ENCODE data around the gene CEP85L. TPM values are rescaled to one million over a fixed set of nuclear protein-coding genes. Genes with fewer than 3 reads are reported as not detected.

CEP85L gene
- total and polyA plus RNA-seq, 2 of the 4 experiments (the other 2 are of a cell fraction), result 2.3 to 25.6 TPM

- Histone ChIP-seq H3K56ac (ENCODE audit: extremely low read depth, insufficient read depth, low read length) (no peak overlapping the region; the same call in none of the 2 replicates), H3K4me3 (ENCODE audit: insufficient read depth, low read depth, low read length) (peak overlapping the region; percentile 98), H2AFZ (replicated peaks; ENCODE audit: low read length, poor library complexity) (peak overlapping the region; percentile 97), H3K36me3 (ENCODE audit: control insufficient read depth, insufficient read depth, low read length) (no peaks in the 10 kb centered on the region), H4K8ac (ENCODE audit: low read depth in 2 of 2, low read length in 2 of 2) (peak overlapping the region; percentile 69 to 88), H3K18ac (ENCODE audit: low read depth, low read length) (no peak overlapping the region; the same call in 1 of the 2 replicates), H4K20me1 (ENCODE audit: insufficient read depth, low read length) (no peaks in the 10 kb centered on the region), H3K9ac (ENCODE audit: low read depth, low read length) (peak overlapping the region; percentile 83; the same call in 1 of the 2 replicates), H3K9me3 (ENCODE audit: control insufficient read depth, insufficient read depth, low read length) (no peaks in the 10 kb centered on the region), H3K4me2 (ENCODE audit: low read depth, low read length) (peak overlapping the region; percentile 77), H3K27ac (ENCODE audit: insufficient read depth, low read length) (no peak overlapping the region), H2BK5ac (ENCODE audit: low read depth, low read length, poor library complexity, severe bottlenecking) (no peak overlapping the region), H3K4ac (ENCODE audit: low read depth, low read length) (peak overlapping the region; percentile 83), H3K79me1 (ENCODE audit: low read depth in 1 of 2, low read length in 2 of 2) (0 out of 4 replicates have a peak, but pooled peaks cover 0 to 4% of the 10 kb centered on the region in 2 experiments), H2BK15ac (ENCODE audit: low read depth, low read length) (no peak overlapping the region), H4K5ac (ENCODE audit: low read depth, low read length) (peak overlapping the region; percentile 61; the same call in 1 of the 2 replicates), H2AK5ac (ENCODE audit: low read depth, low read length) (peak overlapping the region; percentile 75), H3K4me1 (ENCODE audit: control insufficient read depth, insufficient read depth, low read length) (no peaks in the 10 kb centered on the region), H2BK120ac (ENCODE audit: low read depth, low read length) (peak overlapping the region; percentile 75; the same call in 1 of the 2 replicates), H2AK9ac (replicated peaks; ENCODE audit: low read depth, low read length, poor library complexity) (peak overlapping the region; percentile 91), H3K23ac (ENCODE audit: low read depth, low read length) (peak overlapping the region; percentile 54; the same call in 1 of the 2 replicates), H4K91ac (ENCODE audit: insufficient read depth, low read depth, low read length) (no peak overlapping the region), H2BK20ac (ENCODE audit: low read depth, low read length) (no peak overlapping the region), H3K9me1 (ENCODE audit: insufficient read depth, low read length) (no peaks in the 10 kb centered on the region), H3K27me3 (ENCODE audit: control insufficient read depth, insufficient read depth, low read length) (no peaks in the 10 kb centered on the region), H3K14ac (replicated peaks; ENCODE audit: low read depth, low read length) (peak overlapping the region; percentile 92; the same call in 1 of the 2 replicates)
- no TSS peak for BruUV-seq (replicated peaks)
- ATAC-seq (ENCODE audit: low read depth) (no peak), DNase-seq (no peak)
- ChIA-PET CTCF (interaction anchor here (0.6 kb wide), 1 partner anchor 101 kb away, joined by 3 read pairs; no protein-coding TSS in a partner anchor), POLR2A (ENCODE audit: unreplicated experiment) (interaction anchor here (1.0 kb wide), 1 partner anchor 17 kb away, joined by 3 read pairs; no protein-coding TSS in a partner anchor)
- dilution Hi-C loops (cut with HindIII; ENCODE audit: low sequenced_read_pairs, unreplicated experiment), result no loop called here
- intact Hi-C loops (cut with micrococcal nuclease), result no loop called here
- 91% methylated on average over 4 of the region's 20 CpGs; no CpG with 5 or more reads in 1 of the 2 experiments for WGBS, 2 experiments (ENCODE audit: extremely low coverage in 2 of 2, insufficient read length in 1 of 2)
- in situ Hi-C loops (cut with MboI; ENCODE audit: low sequenced_read_pairs), result no loop called here
- no peak for TF ChIP-seq RFX5 (IDR thresholded peaks at IDR 0.05; ENCODE audit: low read depth, low read length)
- TF ChIP-seq SMC3 (IDR thresholded peaks at IDR 0.05; ENCODE audit: low read depth, low read length), result no peak
- TF ChIP-seq CTCF (conservative IDR thresholded peaks at IDR 0.05; ENCODE audit: low read depth, low read length), result no peak
These were observed 742 bp upstream of the CEP85L start for GRCh38 chr6:118652051-118652615.
